Activated CD8-positive, alpha-beta memory T cell treated with anti-CD3 and anti-CD28 coated beads for 36 hours (primary cell): Measurements from ENCODE around the gene SCUBE3. TPM values are rescaled to one million over a fixed set of nuclear protein-coding genes. Genes with fewer than 3 reads are reported as not detected.

Experiments
- CTCF ChIA-PET: fragments of 350-600 bp; sonication (Branson Sonifier 250); formaldehyde crosslinking; loops from one replicate; lab custom pipeline; 2021; ENCODE audit warnings: antibody characterized with exemption; lab: Charles Lee
- POLR2A ChIA-PET: fragments of 350-600 bp; sonication (Branson Sonifier 250); formaldehyde crosslinking; loops from one replicate; lab custom pipeline; 2021; ENCODE audit warnings: antibody characterized with exemption; lab: Charles Lee
- total RNA-seq, 2 experiments: library from RNA; stranded (reverse); gene quantifications; one replicate each; pipeline ENCODE4 v1.2.3, GENCODE V29; 2021

Gene SCUBE3
- total RNA-seq: under 1 TPM; 0.06 TPM

DNA sequence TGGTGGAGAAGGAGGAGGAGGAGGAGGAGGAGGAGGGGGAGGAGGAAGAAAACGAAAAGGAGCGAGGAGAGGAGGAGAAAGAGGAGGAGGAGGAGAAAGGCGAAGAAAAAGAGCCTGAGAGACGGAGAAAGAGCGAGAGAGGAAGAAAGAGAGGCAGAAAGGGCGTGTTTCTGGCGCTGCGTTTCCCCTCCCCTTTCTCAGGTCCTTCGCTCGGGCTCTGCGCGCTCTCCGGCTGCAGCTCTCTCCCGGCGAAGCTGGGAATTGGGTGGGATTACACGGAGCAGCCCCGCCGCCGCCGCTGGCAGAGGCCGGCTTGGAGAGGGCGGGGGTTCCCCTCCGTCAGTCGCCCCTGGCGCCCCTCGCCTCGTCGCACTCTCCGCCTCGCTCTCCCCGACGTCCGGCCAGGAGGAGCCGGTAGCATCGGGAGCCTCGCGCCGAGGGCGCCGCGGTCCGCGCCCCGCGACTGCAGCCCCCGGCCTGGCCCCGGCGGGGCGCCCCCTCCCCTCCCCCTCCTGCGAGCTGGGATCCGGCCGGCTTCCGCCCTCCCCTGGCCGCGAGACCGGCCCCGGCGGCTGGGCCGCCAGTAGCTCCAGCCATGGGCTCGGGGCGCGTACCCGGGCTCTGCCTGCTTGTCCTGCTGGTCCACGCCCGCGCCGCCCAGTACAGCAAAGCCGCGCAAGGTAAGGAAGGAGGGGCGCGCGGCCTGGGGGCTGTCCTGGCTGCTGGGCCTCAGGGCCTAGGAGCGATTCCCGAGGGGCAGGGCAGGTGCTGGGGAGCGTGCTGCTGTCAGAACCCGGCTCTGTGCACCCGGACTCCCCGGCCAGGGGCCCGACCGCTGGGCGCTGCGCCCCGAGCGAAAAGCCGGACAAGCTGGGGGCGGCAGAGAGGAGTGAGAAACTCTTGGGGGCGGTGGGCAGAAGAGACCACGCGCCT lies at the start of gene SCUBE3:
TSS of gene SCUBE3 (plus strand) at position 133 of the 933 bp plus-strand sequence. CDS start at position 596, 463 bp downstream.
- POLR2A ChIA-PET: interaction anchor here (0.5 kb wide), 1 partner anchor 42 kb away, joined by 3 read pairs; no protein-coding TSS in a partner anchor
- CTCF ChIA-PET: interaction anchor here (1.6 to 2.0 kb wide), 2 partner anchors 9 to 27 kb away, joined by 3 to 6 read pairs; no protein-coding TSS in a partner anchor

DNA sequence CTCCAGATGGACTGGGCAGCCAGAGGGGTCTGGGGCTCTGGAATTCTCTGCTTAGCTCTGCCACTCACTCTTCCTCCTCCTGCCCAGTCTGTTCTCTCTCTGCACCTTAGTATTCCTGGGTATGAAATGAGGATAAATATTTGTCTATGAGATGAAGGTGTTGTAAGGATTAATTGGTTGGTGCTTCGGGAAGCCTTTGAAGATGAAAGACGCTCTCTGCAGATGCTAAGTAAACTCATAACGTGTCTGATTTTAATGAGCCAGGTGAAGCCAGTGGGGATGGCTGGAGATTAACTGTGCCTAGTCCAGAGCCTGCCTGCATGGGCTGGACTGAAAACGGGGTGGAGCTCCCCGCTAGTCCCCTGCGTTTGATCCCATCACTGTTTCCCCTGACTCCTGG lies 49.5 kb upstream of the SCUBE3 start:
- CTCF ChIA-PET: interaction anchor here (0.6 to 0.7 kb wide), 2 partner anchors 60 to 1103 kb away, joined by 3 read pairs; no protein-coding TSS in a partner anchor
- POLR2A ChIA-PET: no interaction called here

DNA sequence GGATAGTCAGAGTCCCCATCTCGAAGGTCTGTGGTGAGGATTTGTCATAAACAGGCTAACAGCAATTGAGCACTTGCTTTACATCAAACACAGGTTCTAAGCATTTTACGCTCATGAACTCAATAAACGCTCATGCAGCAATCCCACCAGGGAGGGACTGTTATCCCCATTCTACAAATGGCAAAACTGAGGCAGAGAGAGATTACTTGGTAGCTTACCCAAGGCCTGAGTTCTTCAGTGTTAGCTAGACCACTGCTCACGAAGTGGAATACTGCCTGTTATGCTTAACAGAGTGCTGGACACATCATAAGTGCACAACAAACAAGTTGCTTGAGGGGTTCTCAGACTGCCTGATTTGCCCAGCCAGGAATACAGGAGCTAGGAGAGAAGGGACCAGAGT lies 48.9 kb upstream of the SCUBE3 start:
- CTCF ChIA-PET: no interaction called here
- POLR2A ChIA-PET: no interaction called here

DNA sequence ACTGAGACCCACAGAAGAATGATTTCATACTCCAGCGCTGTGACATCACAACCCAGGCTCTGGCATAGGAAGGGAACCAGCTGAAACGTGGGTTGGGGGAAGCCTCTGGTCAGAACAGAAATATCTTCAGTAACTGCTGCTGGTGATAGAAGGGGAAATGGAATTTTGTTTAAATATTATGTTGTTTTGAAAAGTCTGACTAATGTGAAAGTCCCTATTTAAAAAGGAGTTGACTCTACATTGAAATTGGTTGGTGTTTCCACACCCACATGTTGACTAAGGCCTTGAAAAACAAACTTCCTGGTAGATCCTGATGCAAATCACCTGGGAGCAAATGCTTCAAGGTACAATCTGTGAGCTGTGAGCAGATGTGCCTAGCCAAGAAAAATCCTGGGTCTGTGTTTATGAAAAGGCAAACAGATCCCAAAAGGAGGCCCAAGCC lies 48.1 kb upstream of the SCUBE3 start:
- CTCF ChIA-PET: no interaction called here
- POLR2A ChIA-PET: no interaction called here

DNA sequence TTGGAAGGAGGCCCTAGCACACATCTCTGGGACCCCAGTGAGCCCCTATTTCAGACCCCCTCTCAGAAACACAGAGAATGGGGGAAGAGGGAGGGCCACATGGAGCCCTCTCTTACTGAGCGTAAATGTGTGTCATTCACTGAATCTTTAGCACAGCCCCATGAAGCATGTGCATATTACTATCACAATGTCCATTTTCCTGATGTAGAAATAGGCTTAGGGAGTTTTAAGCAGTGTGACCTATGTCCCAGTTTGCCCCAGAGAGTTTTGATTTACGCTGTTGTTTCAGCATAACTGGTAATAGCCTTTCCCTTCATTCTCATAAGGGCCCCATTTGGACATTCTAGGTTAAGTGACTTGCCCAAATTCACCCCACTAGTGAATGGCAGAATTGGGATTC lies 47.6 kb upstream of the SCUBE3 start:
- CTCF ChIA-PET: no interaction called here

DNA sequence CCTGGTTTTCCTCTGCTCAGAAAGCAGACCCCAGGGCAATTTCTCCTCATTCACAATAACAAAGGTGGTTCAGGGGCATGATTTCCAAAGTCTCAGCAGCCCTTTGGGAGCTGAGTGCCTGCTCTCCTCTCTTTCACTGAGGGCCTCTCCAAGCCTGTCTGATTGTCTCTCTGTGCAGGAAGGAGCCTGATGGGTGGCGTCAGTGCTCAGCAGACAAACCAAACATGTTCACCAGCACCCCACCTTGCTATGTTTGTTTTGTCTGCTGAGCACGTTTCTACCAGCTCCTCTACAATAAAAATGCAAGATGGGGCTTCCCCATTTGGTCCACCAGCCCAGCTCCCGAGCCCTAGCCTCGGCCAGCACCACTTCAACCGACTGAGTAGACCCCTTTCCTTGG lies 47.2 kb upstream of the SCUBE3 start:
- POLR2A ChIA-PET: no interaction called here
- CTCF ChIA-PET: interaction anchor here (0.6 kb wide), 1 partner anchor 183 kb away, joined by 3 read pairs; no protein-coding TSS in a partner anchor

More for the DNA sequence above, 47.6 kb upstream of the SCUBE3 start:
- POLR2A ChIA-PET: no interaction called here

DNA sequence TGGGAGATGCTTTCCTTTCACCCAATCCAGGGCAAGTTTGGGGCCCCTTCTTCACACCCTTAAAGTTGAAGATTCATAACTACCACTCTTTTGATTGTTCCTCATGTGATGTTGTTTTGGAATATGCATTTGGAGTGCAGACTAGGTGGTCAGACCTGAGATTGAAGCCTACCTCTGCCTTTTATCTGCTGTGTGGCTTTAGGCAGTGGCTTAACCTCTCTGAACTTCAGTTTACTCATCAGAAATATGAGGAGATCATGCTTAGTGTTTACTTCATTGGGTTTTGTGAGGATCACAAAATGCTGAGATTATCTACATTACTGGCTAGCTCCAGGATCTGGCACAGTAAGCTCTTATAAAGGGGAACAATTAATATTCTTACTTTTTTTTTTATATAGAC lies 46.3 kb upstream of the SCUBE3 start:
- CTCF ChIA-PET: no interaction called here
- POLR2A ChIA-PET: no interaction called here

DNA sequence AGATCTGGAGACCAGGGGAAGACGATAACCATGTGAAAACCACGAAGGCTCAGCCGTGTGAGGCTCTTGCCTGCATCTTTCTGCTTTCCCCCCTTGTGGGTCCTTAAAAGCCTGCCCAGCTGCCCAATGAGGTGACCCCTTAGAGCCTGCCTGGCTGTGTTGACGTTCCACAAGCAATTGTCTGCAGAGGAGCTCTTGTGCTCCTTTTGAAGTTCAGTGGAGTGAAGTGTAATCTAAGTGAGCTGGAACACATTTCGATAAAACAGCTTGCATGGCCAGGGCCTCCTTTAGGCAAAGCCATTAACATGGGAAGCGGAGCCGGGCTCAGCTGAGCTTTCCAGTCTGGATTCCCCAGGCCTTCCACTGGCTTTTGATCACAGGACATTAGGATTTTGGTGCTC lies 45.3 kb upstream of the SCUBE3 start:
- POLR2A ChIA-PET: no interaction called here
- CTCF ChIA-PET: no interaction called here

DNA sequence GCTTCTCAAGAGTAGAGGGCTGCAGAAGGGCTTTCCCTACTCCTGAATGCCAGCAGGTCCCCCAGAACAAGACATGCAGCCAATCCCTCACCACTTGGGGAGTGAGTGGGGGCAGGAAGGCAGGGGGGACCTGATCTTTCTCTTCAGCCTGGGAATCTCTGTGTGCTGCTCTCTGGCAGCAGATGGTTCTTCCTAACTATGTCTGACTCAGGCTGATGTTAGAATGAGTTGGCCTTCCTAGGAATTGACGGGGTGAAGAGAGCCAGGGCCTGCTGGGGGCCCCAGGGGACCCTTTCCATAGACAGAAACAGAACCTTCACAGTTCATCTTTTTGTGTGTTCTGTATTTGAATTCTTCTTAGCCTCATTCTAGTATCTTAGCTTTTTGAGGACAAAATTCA lies 43.6 kb upstream of the SCUBE3 start:
- ChIA-PET CTCF (no interaction called here), POLR2A (no interaction called here)

DNA sequence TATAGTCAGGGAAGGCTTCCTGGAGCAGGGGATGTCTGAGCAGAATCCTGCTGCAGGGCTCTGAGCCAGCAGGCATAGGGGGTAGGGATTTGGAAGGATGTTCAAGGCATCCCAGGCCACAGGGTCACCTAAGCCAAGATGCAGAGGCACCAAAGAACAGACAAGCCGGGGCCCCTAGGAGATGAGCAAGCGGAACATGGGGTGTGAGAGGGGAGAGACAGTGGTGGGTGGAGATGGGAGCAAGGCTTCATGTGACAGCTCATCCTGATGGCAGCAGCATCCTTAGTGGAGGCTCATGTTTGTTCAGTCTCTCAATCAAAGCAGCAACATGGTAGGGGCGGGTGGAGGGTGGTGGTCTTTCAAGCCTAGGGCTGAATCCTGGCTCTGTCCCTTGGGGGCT lies 42.9 kb upstream of the SCUBE3 start:
- CTCF ChIA-PET: interaction anchor here (1.0 kb wide), 1 partner anchor 12 kb away, joined by 3 read pairs; no protein-coding TSS in a partner anchor
- POLR2A ChIA-PET: no interaction called here

DNA sequence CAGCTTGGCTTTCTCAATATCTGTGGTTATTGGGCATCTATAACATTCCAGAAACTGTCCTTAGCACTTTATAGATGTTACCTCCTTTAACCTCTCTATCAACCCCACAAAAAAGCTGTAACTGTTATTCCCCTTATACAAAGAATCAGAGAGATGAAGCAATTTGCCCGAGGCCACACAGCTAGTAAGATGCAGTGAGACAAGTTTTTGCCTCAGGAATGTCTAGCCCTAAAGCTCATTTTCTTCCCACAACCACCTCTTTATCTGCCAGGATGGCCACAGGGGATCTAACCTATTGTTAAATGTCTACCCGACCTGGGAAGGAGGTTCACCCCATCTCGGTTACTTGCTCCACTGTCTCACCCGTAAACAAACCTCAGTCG lies 40.7 kb upstream of the SCUBE3 start:
- CTCF ChIA-PET: interaction anchor here (1.1 kb wide), 1 partner anchor 26 kb away, joined by 3 read pairs; no protein-coding TSS in a partner anchor
- POLR2A ChIA-PET: no interaction called here

DNA sequence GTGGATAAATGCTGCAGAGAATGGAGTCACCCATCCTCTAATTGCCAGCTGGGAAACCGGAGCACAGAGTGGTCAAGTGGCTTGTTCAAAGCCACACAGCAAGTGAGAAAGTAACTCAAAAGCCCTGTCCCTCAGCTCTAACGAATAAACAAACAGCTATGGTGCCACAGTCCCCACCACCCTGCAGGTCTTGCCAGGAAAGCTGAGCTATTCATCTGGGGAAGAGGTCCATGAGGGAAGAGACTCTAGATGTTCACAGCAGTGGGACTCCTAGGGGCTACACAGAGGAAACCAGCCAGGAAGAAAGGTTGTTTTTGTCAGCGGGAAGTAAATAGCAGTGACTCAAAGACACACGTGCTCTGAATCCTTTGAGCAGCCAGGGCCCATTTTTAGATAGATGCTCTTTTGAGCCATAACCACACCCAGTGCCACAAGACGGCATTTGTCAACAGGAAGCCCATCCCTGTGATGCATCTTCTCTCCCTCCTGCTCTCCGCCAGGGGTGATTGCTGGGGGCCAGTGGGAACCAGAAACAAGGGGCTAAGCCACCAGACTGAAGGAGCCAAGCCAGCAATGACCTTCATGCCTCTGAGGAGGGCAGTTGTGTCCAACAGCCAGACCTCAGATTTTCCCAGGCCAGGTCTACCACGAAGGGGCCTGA lies 40.2 kb upstream of the SCUBE3 start:
- POLR2A ChIA-PET: no interaction called here

DNA sequence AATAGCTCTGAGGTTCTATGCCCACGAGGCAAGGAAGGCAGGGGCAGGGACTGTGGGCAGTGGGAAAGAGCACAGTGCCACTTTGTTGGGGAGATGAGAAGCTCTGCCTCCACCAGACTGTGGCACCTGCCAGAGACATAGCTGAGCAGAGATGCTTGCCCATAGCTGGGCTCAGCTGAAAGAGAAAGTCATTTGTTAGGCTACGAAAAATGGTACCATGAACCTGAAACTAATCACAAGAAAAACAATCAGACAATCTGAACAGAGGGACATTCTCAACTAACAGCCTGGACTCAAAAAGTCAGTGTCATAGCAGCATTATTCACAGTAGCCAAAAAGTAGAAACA lies 39.7 kb upstream of the SCUBE3 start:
- ChIA-PET CTCF (no interaction called here), POLR2A (no interaction called here)

More for the DNA sequence above, 40.2 kb upstream of the SCUBE3 start:
- CTCF ChIA-PET: interaction anchor here (1.1 kb wide), 1 partner anchor 27 kb away, joined by 3 read pairs; no protein-coding TSS in a partner anchor

DNA sequence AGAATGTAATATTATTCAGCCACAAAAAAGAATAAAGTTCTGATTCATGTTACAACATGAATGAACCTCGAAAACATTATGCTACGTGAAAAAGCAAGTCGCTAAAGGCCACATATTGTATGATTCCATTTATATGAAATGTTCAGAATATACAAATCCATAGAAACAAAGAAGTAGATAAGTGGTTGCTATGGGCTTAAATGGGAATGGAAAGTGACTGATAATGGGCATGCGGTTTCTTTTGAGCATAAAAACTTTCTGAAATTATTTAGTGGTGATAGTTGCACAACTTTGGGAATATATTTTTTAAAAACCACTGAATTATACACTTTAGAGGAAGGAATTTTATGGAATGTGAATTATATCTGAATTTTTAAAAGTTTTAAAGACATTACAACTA lies 39.3 kb upstream of the SCUBE3 start:
- ChIA-PET POLR2A (no interaction called here), CTCF (no interaction called here)

DNA sequence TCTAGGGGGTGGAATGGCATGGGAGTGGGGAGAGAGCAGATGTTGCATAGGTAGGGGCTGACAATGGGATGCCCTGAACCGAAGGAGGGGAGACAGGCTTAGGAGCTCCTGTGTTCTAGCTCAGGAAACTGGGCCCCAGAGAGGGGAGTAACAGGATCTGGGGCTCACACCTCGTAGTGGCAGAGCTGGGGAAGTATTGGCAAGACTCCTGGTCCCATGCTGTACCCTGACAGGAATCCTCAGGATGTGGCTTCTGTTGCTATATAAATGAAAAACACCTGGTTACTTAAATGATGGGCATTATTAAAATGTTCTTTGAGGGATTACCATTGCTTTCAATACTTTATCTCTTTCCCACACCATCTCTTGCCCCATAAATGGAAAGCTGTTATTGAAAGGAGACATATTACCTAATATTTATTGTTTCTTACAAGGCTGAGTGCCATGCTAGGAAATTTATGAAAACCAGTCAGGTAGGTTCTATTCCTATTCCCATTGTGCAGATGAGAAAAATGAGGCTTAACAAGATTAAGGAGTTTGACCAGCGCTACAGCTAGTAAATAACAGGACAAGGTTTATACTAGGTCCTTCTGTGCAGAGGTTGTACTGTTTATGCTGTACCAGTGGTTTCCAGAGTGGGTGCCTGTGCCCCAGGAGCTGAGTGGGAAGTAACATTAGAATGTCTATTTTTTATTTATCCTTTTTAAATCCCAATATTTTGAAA lies 37.3 kb upstream of the SCUBE3 start:
- CTCF ChIA-PET: interaction anchor here (0.9 kb wide), 1 partner anchor 63 kb away, joined by 6 read pairs; no protein-coding TSS in a partner anchor
- POLR2A ChIA-PET: no interaction called here

DNA sequence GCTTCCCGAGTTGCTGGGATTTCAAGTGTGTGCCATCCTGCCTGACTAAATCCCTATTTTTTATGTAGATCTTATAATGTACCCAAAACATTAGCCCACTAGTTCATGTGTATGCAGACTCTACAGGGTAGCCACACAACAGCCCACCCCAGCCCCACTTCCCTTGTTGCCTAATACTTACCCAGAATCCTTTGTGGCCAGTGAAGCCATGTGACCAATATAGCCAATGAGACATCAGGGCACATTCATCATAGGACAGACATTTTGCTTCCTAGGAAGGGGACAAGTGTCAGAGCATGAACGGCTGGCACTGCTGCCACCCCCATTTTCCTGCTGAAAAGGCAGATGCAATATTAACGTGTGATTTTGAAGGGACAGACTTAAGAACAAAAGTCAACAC lies 36.6 kb upstream of the SCUBE3 start:
- CTCF ChIA-PET: interaction anchor here (0.9 kb wide), 1 partner anchor 62 kb away, joined by 6 read pairs; no protein-coding TSS in a partner anchor
- POLR2A ChIA-PET: no interaction called here

DNA sequence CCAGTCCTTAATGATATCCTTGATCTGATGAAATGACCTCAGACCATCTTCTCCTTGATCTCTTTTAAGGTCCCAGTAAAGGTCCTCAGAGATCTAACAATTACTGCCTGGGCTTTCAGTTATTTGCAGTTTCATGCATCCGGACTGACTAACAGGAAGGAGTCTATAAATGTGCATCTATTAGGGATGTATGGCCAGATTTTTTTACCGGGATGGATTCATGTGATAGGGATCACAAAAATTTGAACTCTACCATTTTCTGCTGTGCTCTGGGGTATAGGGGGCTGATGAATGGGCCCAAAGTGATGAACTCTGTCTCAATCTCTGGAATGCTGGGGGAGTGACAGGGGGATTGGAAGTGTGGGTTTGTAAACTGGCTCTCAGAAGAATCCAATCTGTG lies 36.2 kb upstream of the SCUBE3 start:
- ChIA-PET CTCF (no interaction called here), POLR2A (no interaction called here)

DNA sequence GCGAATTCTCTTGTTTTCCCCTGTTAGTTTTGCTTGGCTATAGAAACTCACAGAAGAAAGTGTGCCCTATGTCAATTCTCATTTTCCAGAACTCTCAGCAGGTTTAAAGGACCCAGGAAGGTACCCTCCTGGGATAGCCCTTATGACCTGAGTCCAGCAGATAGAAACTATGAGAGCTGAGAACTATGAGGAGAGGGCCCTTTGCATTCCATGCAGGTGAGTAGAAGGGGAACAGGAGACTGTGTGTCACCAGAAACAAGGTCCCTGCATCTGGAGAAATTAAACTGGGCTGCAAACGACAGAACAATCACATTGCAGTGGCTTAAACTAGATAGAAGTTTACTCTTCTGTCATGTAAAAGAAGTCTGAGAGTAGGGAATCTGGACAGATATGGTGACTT lies 35.7 kb upstream of the SCUBE3 start:
- ChIA-PET POLR2A (no interaction called here), CTCF (no interaction called here)
